Progenitor cell of endocrine pancreas (in vitro differentiated cells): ENCODE data around the gene HTR1D. TPM values are rescaled to one million over a fixed set of nuclear protein-coding genes. Genes with fewer than 3 reads are reported as not detected.

Experiments used
- DNase-seq: peaks from one replicate; pipeline ENCODE4 v3.0.0; 2021; ENCODE audit warnings: low spot score; ENCODE audit not compliant: unreplicated experiment
- H3K27ac Mint-ChIP-seq: 2 replicates; pipeline ENCODE4 v1.8.0; 2021; ENCODE audit warnings: mild to moderate bottlenecking, moderate library complexity, mixed read lengths
- H3K27me3 Mint-ChIP-seq: 2 replicates; pipeline ENCODE4 v1.8.0; 2021; ENCODE audit warnings: mixed read lengths
- H3K36me3 Mint-ChIP-seq: 2 replicates; pipeline ENCODE4 v1.8.0; 2022; ENCODE audit warnings: mixed read lengths; ENCODE audit not compliant: insufficient read depth
- H3K4me1 Mint-ChIP-seq: 2 replicates; pipeline ENCODE4 v1.8.0; 2021; ENCODE audit warnings: low read depth, mixed read lengths
- H3K4me3 Mint-ChIP-seq: 2 replicates; pipeline ENCODE4 v1.8.0; 2021; ENCODE audit warnings: low read depth, mild to moderate bottlenecking, moderate library complexity, mixed read lengths
- H3K9me3 Mint-ChIP-seq: 2 replicates; pipeline ENCODE4 v1.8.0; 2021; ENCODE audit warnings: low read depth, mixed read lengths
- CTCF ChIP-seq: fragments of 200-600 bp; sonication (generic); IDR thresholded peaks from one replicate; pipeline ENCODE4 v1.5.0; 2021; ENCODE audit warnings: antibody characterized with exemption, mild to moderate bottlenecking; ENCODE audit not compliant: unreplicated experiment
- total RNA-seq: library from RNA; stranded (reverse); gene quantifications from 2 replicates; pipeline ENCODE4 v1.2.1, GENCODE V29; 2021

Gene HTR1D
- total RNA-seq, 1 donor from 2014 or later: 0.31 TPM

DNA sequence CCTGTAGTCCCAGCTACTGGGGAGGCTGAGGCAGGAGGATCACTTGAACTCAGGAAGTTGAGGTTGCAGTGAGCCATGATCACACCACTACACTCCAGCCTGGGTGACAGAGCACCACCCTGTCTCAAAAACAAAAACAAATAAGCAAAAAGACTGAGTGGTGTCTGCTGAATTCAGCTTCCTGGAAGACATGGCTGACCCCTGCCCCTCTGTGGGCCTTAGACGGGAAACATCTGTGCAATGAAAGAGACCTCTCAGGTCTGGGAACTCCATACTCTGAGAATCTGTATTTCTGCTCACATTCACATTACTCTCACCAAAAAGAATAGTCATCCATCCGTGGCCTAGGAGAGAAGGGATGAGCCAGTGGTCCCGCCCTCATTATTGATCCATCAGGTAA is 2.0 kb downstream of the HTR1D start:
- TF ChIP-seq CTCF: no peak
- no peak for DNase-seq
- H3K9me3 Mint-ChIP-seq: no peaks in the 10 kb centered on the region
- H3K4me1 Mint-ChIP-seq: peaks cover 6% of the 10 kb centered on the region
- H3K27ac Mint-ChIP-seq: no peak overlapping the region
- no peaks in the 10 kb centered on the region for H3K36me3 Mint-ChIP-seq
- peaks cover 33% of the 10 kb centered on the region for H3K27me3 Mint-ChIP-seq
- no peak overlapping the region for H3K4me3 Mint-ChIP-seq

- no peak overlapping the region for H3K27ac Mint-ChIP-seq
- no peak for TF ChIP-seq CTCF
- H3K36me3 Mint-ChIP-seq: no peaks in the 10 kb centered on the region
- peaks cover 33% of the 10 kb centered on the region for H3K27me3 Mint-ChIP-seq
- peaks cover 6% of the 10 kb centered on the region for H3K4me1 Mint-ChIP-seq
- H3K9me3 Mint-ChIP-seq: no peaks in the 10 kb centered on the region
- no peak overlapping the region for H3K4me3 Mint-ChIP-seq
- DNase-seq: no peak
Measured at GRCh38 chr1:23214640-23215039, 2.7 kb downstream of the HTR1D start.

GRCh38 chr1:23211955-23212354 is 5.3 kb downstream of the HTR1D start:
- H3K4me3 Mint-ChIP-seq: no peak overlapping the region
- H3K27ac Mint-ChIP-seq: no peak overlapping the region
- H3K9me3 Mint-ChIP-seq: no peaks in the 10 kb centered on the region
- peaks cover 29% of the 10 kb centered on the region for H3K27me3 Mint-ChIP-seq
- no peaks in the 10 kb centered on the region for H3K36me3 Mint-ChIP-seq
- no peaks in the 10 kb centered on the region for H3K4me1 Mint-ChIP-seq
- TF ChIP-seq CTCF: no peak
- DNase-seq: no peak

DNA sequence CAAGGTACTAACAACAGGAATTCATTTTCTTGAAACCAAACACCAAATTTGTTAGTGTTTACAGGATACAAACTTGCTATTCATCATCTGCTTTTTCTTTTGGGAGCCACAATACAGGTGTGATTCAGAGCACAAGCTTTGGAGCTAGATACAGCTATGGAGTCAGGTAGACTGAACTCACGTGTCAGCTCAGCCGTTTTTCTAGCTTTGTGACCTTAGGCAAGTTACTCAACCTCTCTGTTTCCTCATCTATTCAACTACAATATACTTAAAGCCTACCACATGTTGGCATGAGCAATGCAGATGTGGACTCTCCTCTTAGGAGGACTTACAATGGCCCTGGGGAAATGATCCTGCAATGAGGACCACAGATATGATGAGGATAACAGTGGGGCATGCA is 6.3 kb downstream of the HTR1D start:
- Mint-ChIP-seq H3K4me1 (no peaks in the 10 kb centered on the region), H3K27ac (no peak overlapping the region), H3K27me3 (peaks cover 22% of the 10 kb centered on the region), H3K9me3 (no peaks in the 10 kb centered on the region), H3K4me3 (no peak overlapping the region), H3K36me3 (no peaks in the 10 kb centered on the region)
- no peak for DNase-seq
- TF ChIP-seq CTCF: no peak

GRCh38 chr1:23210351-23210785 is 6.9 kb downstream of the HTR1D start:
- no peak for TF ChIP-seq CTCF
- Mint-ChIP-seq H3K27ac (no peak overlapping the region), H3K9me3 (no peaks in the 10 kb centered on the region), H3K4me1 (no peaks in the 10 kb centered on the region), H3K27me3 (peaks cover 21% of the 10 kb centered on the region), H3K4me3 (no peak overlapping the region), H3K36me3 (no peaks in the 10 kb centered on the region)
- DNase-seq: no peak

- no peaks in the 10 kb centered on the region for H3K36me3 Mint-ChIP-seq
- H3K4me3 Mint-ChIP-seq: no peak overlapping the region
- H3K27me3 Mint-ChIP-seq: peaks cover 19% of the 10 kb centered on the region
- H3K4me1 Mint-ChIP-seq: no peaks in the 10 kb centered on the region
- H3K27ac Mint-ChIP-seq: no peak overlapping the region
- H3K9me3 Mint-ChIP-seq: no peaks in the 10 kb centered on the region
- TF ChIP-seq CTCF: no peak
- no peak for DNase-seq
Measured at GRCh38 chr1:23209770-23210169, 7.5 kb downstream of the HTR1D start.
